Measurements from ENCODE around the gene TBC1D2B. TPM values are rescaled to one million over a fixed set of nuclear protein-coding genes. Genes with fewer than 3 reads are reported as not detected.

Gene TBC1D2B
- polyA plus RNA-seq, 1 experiment = 39.8 TPM

DNA sequence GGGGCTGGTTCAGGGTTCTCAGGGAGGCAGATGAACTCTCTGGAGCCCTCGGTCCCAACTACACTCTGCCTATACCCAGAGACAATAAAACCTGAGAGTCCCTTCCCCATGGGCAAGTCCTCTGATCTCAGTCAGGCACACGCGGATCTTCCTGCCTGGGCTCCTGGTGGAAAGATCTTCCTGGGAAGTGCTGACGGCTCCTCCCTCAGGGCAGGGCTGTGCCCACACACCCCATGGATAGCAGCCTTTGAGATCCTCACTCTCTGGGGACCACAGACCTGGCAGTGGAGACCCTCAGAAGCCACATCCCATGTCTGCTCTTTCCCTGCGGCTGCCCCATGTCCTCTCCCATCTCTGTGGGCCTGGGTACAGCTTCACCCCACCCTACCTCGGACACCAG lies 25.2 kb upstream of the TBC1D2B start:
- POLR2A ChIA-PET = no interaction called here
- Histone ChIP-seq H3K27me3 (ENCODE audit: control insufficient read depth, insufficient read depth, low read length) (peaks cover under 1% of the 10 kb centered on the region; the same call in 1 of the 2 replicates), H3K4me3 (ENCODE audit: low read depth, low read length) (no peak overlapping the region), H3K36me3 (ENCODE audit: control insufficient read depth, insufficient read depth, low read length) (no peaks in the 10 kb centered on the region)
- no peak for DNase-seq (ENCODE audit: low read depth)
- TF ChIP-seq, protein P1, sequence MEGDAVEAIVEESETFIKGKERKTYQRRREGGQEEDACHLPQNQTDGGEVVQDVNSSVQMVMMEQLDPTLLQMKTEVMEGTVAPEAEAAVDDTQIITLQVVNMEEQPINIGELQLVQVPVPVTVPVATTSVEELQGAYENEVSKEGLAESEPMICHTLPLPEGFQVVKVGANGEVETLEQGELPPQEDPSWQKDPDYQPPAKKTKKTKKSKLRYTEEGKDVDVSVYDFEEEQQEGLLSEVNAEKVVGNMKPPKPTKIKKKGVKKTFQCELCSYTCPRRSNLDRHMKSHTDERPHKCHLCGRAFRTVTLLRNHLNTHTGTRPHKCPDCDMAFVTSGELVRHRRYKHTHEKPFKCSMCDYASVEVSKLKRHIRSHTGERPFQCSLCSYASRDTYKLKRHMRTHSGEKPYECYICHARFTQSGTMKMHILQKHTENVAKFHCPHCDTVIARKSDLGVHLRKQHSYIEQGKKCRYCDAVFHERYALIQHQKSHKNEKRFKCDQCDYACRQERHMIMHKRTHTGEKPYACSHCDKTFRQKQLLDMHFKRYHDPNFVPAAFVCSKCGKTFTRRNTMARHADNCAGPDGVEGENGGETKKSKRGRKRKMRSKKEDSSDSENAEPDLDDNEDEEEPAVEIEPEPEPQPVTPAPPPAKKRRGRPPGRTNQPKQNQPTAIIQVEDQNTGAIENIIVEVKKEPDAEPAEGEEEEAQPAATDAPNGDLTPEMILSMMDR (IDR thresholded peaks at IDR 0.05; ENCODE audit: insufficient read depth, low read depth, low read length) = no peak
- CTCF ChIA-PET = interaction anchor here (1.0 to 14.4 kb wide), 5 partner anchors 10 to 201 kb away, joined by 3 to 282 read pairs (median 13); no protein-coding TSS in a partner anchor

DNA sequence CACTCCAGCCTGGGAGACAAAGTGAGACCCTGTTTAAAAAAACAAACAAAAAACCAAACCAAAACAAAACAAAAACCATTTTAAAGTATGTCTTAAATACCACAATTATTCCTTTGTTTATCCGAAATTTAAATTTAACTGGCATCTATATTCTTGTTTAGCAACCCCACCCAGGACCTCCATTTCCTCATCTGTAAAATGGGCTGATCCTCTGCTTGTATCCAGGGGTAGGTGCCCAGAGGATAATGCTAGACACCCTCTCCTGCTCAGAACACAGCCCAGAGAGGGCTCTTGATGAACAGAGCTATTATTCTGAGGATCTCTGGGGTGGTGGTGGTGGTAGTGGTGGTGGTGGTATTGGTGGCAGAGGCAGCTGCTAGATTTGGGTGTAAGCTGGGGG lies 24.7 kb upstream of the TBC1D2B start:
- no peak overlapping the region for H3K4me3 ChIP-seq (ENCODE audit: low read depth, low read length)
- TF ChIP-seq, protein P1 (IDR thresholded peaks at IDR 0.05; ENCODE audit: insufficient read depth, low read depth, low read length) = no peak
- ChIA-PET CTCF (interaction anchor here (1.5 to 14.4 kb wide), 4 partner anchors 10 to 143 kb away, joined by 9 to 282 read pairs (median 18); no protein-coding TSS in a partner anchor), POLR2A (no interaction called here)
- no peak for DNase-seq (ENCODE audit: low read depth)
- no peaks in the 10 kb centered on the region for H3K36me3 ChIP-seq (ENCODE audit: control insufficient read depth, insufficient read depth, low read length)
- H3K27me3 ChIP-seq (ENCODE audit: control insufficient read depth, insufficient read depth, low read length) = peaks cover 1% of the 10 kb centered on the region; the same call in 1 of the 2 replicates

DNA sequence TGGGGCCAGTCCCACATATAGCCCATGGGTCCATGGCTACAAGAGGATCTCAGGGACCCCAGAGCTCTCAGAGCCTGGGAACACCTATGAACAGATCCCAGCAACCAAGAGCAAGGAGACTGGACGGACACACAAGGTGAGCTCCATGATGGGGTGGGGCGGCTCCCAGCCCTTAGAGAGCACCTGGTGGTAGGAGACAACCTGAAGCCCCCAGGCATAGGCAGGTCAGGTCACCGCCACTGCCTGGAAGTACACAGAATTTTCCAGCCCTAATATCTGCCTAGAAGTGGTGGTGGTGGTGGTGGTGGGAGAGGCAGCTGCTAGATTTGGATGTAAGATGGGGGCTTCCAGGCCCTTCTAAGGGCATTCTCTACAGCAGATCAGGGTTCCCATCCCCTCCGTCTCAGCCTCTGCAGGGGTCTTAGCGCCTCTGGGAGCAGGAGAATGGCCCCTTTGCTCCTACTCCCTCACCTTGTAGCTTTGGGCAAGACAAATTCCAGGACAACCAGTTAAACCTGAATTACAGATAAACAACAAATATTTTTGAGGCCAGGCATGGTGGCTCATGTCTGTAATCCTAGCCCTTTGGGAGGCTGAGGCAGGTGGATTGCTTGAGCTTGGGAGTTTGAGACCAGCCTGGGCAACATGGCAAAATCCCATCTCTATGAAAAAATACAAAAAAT lies 24.1 kb upstream of the TBC1D2B start:
- Histone ChIP-seq H3K27me3 (ENCODE audit: control insufficient read depth, insufficient read depth, low read length) (peaks cover 1% of the 10 kb centered on the region; the same call in 1 of the 2 replicates), H3K4me3 (ENCODE audit: low read depth, low read length) (no peak overlapping the region), H3K36me3 (ENCODE audit: control insufficient read depth, insufficient read depth, low read length) (no peaks in the 10 kb centered on the region)
- TF ChIP-seq, protein P1 (IDR thresholded peaks at IDR 0.05; ENCODE audit: insufficient read depth, low read depth, low read length) = no peak
- CTCF ChIA-PET = interaction anchor here (1.5 to 14.4 kb wide), 3 partner anchors 11 to 142 kb away, joined by 9 to 282 read pairs (median 13); no protein-coding TSS in a partner anchor
- POLR2A ChIA-PET = no interaction called here
- no peak for DNase-seq (ENCODE audit: low read depth)

DNA sequence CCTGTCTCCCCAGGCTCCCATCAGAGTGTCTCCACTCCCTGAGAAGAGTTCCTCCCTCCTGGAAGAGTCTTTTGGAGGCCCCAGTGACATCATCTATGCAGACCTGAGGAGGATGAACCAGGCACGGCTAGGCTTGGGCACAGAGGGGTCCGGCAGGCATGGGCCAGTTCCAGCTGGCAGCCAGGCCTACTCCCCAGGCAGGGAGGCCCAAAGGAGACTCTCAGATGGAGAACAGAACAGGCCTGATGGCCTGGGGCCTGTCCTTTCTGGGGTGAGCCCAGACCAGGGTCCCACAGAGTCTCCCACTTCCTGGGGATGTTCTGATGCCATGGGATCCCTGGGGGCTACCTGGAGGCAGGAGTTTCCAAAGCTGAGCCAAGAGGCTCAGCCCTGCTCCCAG lies 23.4 kb upstream of the TBC1D2B start:
- POLR2A ChIA-PET = no interaction called here
- CTCF ChIA-PET = interaction anchor here (1.5 to 14.4 kb wide), 3 partner anchors 11 to 142 kb away, joined by 9 to 282 read pairs (median 13); no protein-coding TSS in a partner anchor
- TF ChIP-seq, protein P1 (IDR thresholded peaks at IDR 0.05; ENCODE audit: insufficient read depth, low read depth, low read length) = no peak

DNA sequence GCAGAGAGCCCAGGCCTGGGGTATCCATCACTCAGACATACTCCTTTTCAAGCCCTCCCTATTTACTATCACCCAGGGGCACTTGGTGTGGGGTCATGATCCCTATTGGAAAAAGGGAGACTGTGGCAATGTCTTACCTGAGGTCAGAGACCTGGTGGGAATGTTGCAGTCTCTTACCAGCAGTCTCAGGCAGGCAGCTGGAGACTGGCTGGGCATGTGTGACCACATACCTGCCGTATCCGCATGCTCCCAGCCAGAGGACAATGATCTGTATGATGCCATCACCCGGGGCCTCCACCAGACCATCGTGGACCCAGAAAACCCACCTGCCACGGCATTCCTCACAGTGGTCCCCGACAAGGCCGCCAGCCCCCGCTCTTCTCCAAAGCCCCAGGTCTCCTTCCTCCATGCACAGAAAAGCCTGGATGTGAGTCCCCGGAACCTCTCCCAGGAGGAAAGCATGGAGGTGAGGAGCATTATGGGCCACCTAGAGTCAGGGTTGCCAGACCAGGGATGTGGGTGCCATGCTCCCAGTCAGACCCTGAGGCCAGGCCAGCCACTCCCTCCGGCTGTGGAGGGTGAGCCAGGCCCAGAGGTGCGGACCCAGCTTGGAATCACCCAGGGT lies 20.7 kb upstream of the TBC1D2B start:
- Histone ChIP-seq H3K27me3 (ENCODE audit: control insufficient read depth, insufficient read depth, low read length) (peaks cover 5% of the 10 kb centered on the region; the same call in 1 of the 2 replicates), H3K4me3 (ENCODE audit: low read depth, low read length) (no peak overlapping the region), H3K36me3 (ENCODE audit: control insufficient read depth, insufficient read depth, low read length) (no peaks in the 10 kb centered on the region)
- ChIA-PET POLR2A (no interaction called here), CTCF (interaction anchor here (0.9 to 3.8 kb wide), 5 partner anchors 10 to 133 kb away, joined by 3 to 23 read pairs (median 3); no protein-coding TSS in a partner anchor)
- no peak for DNase-seq (ENCODE audit: low read depth)
- TF ChIP-seq, protein P1 (IDR thresholded peaks at IDR 0.05; ENCODE audit: insufficient read depth, low read depth, low read length) = no peak

More for the DNA sequence above, 23.4 kb upstream of the TBC1D2B start:
- Histone ChIP-seq H3K36me3 (ENCODE audit: control insufficient read depth, insufficient read depth, low read length) (no peaks in the 10 kb centered on the region), H3K4me3 (ENCODE audit: low read depth, low read length) (no peak overlapping the region), H3K27me3 (ENCODE audit: control insufficient read depth, insufficient read depth, low read length) (peaks cover 1% of the 10 kb centered on the region; the same call in 1 of the 2 replicates)
- no peak for DNase-seq (ENCODE audit: low read depth)
